Uterus (tissue), 4 donors: ENCODE results near the gene SLC39A7. TPM values are rescaled to one million over a fixed set of nuclear protein-coding genes. Genes with fewer than 3 reads are reported as not detected.

ENCODE experiments used
- DNase-seq, 2 donors: peaks; one replicate each; pipeline ENCODE4 v3.0.0-alpha.2; 2019 to 2020
- H3K27ac ChIP-seq, 2 donors: fragments of 200-600 bp; sonication (generic); 1 replicate in 1 of 2; 2 replicates in 1 of 2; pipeline ENCODE4 v1.5.1; 2016 to 2018
- H3K27me3 ChIP-seq, 2 donors: fragments of 200-600 bp; sonication (generic); one replicate each; pipeline ENCODE4 v1.5.1; 2018 to 2019; ENCODE audit warnings: control low read depth in 1 of 2
- H3K36me3 ChIP-seq, 2 donors: fragments of 200-600 bp; sonication (generic); one replicate each; pipeline ENCODE4 v1.5.1; 2019; ENCODE audit warnings: control low read depth in 1 of 2
- H3K4me1 ChIP-seq, 2 donors: fragments of 200-600 bp; sonication (generic); one replicate each; pipeline ENCODE4 v1.5.1; 2018 to 2019; ENCODE audit warnings: control low read depth in 1 of 2
- H3K4me3 ChIP-seq, 2 donors: fragments of 200-600 bp; sonication (generic); 1 replicate in 1 of 2; 2 replicates in 1 of 2; pipeline ENCODE4 v1.5.1; 2018 to 2019; ENCODE audit warnings: mild to moderate bottlenecking in 1 of 2
- H3K9me3 ChIP-seq, 2 donors: fragments of 200-600 bp; sonication (generic); one replicate each; pipeline ENCODE4 v1.5.1; 2019; ENCODE audit warnings: control low read depth in 1 of 2
- POLR2A ChIP-seq, 2 donors: fragments of 450-650 bp; IDR thresholded peaks; one replicate each; pipeline ENCODE4 v1.6.1; 2016; ENCODE audit warnings: antibody characterized with exemption in 2 of 2, mild to moderate bottlenecking in 1 of 2, moderate library complexity in 1 of 2
- intact Hi-C: fragments of 100-400 bp; cut with DNase I; formaldehyde crosslinking; loops from one replicate; pipeline ENCODE4 v1.15.1; 2023; ENCODE audit warnings: low total_unique reads
- total RNA-seq, 4 donors: library from RNA; depleted of rRNA in 3 of 4; stranded (reverse); fragments of >200 nt in 3 of 4; gene quantifications; one replicate each; pipeline versions ENCODE4 v1.1.0 to v1.2.4, GENCODE V29; 2014 to 2023
- TF ChIP-seq, protein P1 (sequence below), 4 experiments: fragments of 200-600 bp in 2 of 4; fragments of 450-650 bp in 2 of 4; sonication (generic) in 2 of 4; IDR thresholded peaks; one replicate each; pipeline ENCODE4 v1.5.1; 2016 to 2019; ENCODE audit warnings: antibody characterized with exemption in 4 of 4, mild to moderate bottlenecking in 2 of 4, moderate library complexity in 1 of 4
- donor health status: DM: yes; HTN: yes; CAD: no.

Gene SLC39A7
- total RNA-seq, 4 donors from 2014 or later, result 53.8 to 87.8 (median 57.5) TPM

DNA sequence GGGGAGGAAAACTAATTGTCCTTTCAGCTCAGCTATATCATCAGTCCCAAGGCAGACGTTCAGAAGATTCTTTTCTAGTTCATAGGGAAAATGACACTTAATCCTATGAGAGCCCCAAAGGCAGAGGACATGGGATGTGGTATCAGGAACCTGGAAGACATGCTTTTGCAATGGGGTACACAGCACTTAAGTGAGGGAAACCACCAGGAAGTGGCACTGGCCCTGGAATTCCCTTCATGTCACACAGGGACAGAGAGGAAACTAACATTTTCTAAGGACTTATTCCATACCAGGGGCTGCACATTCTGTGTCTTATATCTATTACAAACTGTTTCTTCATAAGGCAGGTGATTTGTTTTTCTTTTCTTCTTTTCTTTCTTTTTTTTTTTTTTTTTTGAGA is 42.8 kb downstream of the SLC39A7 start:
- no peak overlapping the region for H3K27ac ChIP-seq
- no peak for DNase-seq
- intact Hi-C loops, result no loop called here
- no peak overlapping the region for H3K4me3 ChIP-seq
- TF ChIP-seq, protein P1, sequence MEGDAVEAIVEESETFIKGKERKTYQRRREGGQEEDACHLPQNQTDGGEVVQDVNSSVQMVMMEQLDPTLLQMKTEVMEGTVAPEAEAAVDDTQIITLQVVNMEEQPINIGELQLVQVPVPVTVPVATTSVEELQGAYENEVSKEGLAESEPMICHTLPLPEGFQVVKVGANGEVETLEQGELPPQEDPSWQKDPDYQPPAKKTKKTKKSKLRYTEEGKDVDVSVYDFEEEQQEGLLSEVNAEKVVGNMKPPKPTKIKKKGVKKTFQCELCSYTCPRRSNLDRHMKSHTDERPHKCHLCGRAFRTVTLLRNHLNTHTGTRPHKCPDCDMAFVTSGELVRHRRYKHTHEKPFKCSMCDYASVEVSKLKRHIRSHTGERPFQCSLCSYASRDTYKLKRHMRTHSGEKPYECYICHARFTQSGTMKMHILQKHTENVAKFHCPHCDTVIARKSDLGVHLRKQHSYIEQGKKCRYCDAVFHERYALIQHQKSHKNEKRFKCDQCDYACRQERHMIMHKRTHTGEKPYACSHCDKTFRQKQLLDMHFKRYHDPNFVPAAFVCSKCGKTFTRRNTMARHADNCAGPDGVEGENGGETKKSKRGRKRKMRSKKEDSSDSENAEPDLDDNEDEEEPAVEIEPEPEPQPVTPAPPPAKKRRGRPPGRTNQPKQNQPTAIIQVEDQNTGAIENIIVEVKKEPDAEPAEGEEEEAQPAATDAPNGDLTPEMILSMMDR (IDR thresholded peaks at IDR 0.05), result no peak
- no peak for TF ChIP-seq POLR2A (IDR thresholded peaks at IDR 0.05)
- no peaks in the 10 kb centered on the region for H3K9me3 ChIP-seq
- no peaks in the 10 kb centered on the region for H3K4me1 ChIP-seq
- H3K36me3 ChIP-seq, result no peaks in the 10 kb centered on the region
- H3K27me3 ChIP-seq, result no peaks in the 10 kb centered on the region

DNA sequence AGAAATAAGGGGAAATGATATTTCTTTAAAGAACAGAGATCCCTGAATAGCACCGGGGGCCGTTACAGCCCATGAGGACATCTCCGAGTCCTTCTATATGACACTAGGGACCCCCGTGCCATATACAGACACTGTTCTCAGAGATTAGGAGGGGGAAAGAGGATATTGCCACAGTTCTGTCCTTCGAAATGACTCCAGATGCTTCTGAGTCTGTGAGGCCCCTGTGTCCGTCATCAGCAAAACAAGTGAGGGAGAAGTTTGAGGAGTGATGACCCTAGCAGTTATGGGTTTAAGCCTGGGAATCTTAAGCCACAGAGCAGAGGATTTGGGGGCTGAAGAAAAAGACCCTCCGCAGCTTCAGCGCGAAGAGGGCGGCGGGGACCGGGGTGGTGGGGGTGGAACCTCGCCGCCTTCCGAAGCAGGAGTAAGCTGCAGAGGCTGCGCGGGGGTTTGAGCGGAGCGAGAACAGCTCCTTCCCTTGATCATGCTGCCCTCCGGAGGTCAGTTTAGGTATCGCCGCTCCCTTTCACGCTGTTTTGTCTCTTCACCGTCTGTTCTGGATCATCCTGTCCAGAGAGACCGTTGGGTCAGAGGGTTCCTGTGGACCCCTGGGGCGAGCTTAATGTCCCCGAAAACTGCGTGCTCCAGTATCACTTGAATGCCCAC is 47.4 kb downstream of the SLC39A7 start:
- H3K27me3 ChIP-seq, result no peaks in the 10 kb centered on the region
- TF ChIP-seq POLR2A (IDR thresholded peaks at IDR 0.05), result no peak
- TF ChIP-seq, protein P1 (IDR thresholded peaks at IDR 0.05), result peak; percentile 97 to 98 (median 98)
- H3K36me3 ChIP-seq, result no peaks in the 10 kb centered on the region
- H3K4me3 ChIP-seq, result peak overlapping the region; percentile 49 to 66
- DNase-seq, result peak; percentile 88 to 90
- peak overlapping the region; percentile 92 to 95 for H3K27ac ChIP-seq
- H3K9me3 ChIP-seq, result no peaks in the 10 kb centered on the region
- intact Hi-C loops, result loop anchor here (5.0 kb wide), 1 partner anchor 86 kb away; no protein-coding TSS in a partner anchor
- H3K4me1 ChIP-seq, result no peaks in the 10 kb centered on the region

DNA sequence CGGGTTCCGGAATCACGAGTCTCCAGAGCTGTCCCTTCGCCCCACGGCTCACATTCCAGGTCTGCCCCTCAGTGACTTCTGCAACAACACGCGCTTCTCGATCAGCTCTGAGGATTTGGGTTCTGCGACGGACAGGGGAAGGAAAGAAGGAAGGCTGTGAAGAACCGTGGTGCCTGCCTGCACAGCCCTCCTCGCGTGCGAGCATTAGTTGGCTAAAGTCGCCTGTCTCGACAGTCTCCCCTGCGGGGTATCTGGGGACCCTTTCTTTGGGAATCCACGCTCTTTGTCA is 47.9 kb downstream of the SLC39A7 start:
- DNase-seq, result no peak
- TF ChIP-seq, protein P1 (IDR thresholded peaks at IDR 0.05), result no peak
- no peak for TF ChIP-seq POLR2A (IDR thresholded peaks at IDR 0.05)
- Histone ChIP-seq H3K4me3 (peak overlapping the region; percentile 49 to 66), H3K27ac (peak overlapping the region; percentile 92 to 95), H3K36me3 (no peaks in the 10 kb centered on the region), H3K27me3 (no peaks in the 10 kb centered on the region), H3K9me3 (no peaks in the 10 kb centered on the region), H3K4me1 (no peaks in the 10 kb centered on the region)
- intact Hi-C loops, result loop anchor here (5.0 kb wide), 1 partner anchor 86 kb away; no protein-coding TSS in a partner anchor

DNA sequence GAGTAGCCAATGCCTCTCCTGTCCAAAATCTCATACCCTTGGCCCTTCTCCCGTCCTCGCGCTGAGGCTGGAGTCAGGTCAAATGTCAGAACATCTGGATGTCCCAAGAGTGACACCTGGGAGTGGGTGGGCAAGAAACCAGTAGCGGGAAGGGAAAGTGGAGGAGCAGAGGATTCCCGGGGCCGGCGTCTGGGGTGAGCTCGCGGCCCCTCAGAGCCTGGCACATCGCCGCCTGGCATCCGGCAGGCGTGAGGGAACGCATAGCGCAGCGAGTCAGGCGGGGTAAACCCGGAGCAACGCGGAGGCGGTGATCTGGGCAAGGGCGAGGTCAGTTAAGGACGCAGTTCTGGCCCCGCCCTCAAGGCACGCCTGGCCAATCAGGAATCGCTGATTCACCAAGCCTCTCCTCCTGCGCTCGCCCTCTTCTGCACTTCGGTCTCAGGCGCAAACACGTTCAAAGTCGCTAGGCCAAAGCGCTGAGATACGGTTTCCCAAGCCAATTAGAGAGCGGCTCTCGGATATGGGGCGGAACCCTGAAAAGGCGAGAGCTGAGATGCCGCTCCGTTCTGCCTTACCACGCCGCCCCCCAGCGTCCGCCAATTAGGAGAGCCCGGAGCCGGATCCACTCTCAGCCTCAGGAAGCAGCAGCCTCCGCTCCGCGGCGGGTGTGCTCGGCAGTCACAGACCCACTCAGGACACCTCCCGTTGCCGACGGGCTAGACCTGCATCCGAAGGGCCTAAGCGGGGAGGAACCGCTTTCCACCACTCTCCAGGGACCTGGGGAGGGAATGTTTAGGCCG is 48.5 kb downstream of the SLC39A7 start:
- intact Hi-C loops, result loop anchor here (5.0 kb wide), 1 partner anchor 87 kb away; no protein-coding TSS in a partner anchor
- Histone ChIP-seq H3K36me3 (no peaks in the 10 kb centered on the region), H3K4me1 (no peaks in the 10 kb centered on the region), H3K27me3 (no peaks in the 10 kb centered on the region), H3K9me3 (no peaks in the 10 kb centered on the region), H3K27ac (peak overlapping the region; percentile 92 to 95), H3K4me3 (peak overlapping the region; percentile 49 to 66)
- DNase-seq, result peak; percentile 96 to 97
- TF ChIP-seq, protein P1 (IDR thresholded peaks at IDR 0.05), result peak in 3 of 4 experiments; percentile 21 to 31 (median 22)
- peak; percentile 68 to 72 for TF ChIP-seq POLR2A (IDR thresholded peaks at IDR 0.05)
